VCaP (cell line): ENCODE data around the gene ACOX1.

ENCODE experiments used
- H3K27ac ChIP-seq: fragments of 450-650 bp; 2 replicates; pipeline ENCODE4 v1.5.1; 2017
- TF ChIP-seq, protein P1 (sequence below): fragments of 450-650 bp; conservative IDR thresholded peaks from 2 replicates; pipeline ENCODE4 v1.5.1; 2017; ENCODE audit warnings: mild to moderate bottlenecking, moderate library complexity

The ACOX1 gene

DNA sequence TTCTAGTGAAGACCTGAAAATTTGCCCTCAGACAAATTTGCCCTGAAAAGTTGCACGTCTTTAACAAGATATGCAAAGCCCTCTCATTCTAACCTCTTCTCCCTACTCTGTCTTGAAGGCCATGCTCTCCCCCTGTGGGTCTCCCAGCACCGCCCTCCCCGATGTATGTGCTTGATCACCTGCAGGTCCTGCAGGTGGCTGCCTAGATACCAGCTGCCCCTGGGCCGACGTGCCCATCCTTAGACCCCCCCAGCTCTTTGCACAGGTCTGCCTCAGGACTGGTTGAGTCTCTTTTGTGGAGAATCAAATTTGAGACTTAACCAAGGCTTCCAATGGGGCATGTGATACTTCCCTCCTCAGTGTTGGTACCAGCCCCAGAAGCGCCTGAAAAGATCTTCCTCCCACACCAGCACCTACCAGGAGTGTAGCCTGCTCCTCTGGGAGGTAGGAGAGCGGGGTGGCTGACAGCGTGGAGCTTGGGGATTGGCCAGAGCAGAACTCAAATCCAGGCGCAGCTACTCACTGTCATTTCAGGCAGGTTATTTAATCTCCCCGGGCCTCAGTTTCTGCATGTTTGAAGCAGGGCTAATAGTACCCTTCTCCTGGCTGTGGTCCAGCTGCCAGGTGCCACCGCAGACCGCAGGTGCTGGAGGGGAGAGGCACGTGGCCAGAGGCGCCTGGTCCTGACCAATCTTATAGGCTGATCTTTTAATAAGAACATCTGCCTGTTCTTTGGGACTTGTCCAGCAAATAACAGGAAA is 69.7 kb downstream of the ACOX1 start:
- TF ChIP-seq, protein P1, sequence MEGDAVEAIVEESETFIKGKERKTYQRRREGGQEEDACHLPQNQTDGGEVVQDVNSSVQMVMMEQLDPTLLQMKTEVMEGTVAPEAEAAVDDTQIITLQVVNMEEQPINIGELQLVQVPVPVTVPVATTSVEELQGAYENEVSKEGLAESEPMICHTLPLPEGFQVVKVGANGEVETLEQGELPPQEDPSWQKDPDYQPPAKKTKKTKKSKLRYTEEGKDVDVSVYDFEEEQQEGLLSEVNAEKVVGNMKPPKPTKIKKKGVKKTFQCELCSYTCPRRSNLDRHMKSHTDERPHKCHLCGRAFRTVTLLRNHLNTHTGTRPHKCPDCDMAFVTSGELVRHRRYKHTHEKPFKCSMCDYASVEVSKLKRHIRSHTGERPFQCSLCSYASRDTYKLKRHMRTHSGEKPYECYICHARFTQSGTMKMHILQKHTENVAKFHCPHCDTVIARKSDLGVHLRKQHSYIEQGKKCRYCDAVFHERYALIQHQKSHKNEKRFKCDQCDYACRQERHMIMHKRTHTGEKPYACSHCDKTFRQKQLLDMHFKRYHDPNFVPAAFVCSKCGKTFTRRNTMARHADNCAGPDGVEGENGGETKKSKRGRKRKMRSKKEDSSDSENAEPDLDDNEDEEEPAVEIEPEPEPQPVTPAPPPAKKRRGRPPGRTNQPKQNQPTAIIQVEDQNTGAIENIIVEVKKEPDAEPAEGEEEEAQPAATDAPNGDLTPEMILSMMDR, result no peak
- H3K27ac ChIP-seq, result peak overlapping the region; percentile 94

DNA sequence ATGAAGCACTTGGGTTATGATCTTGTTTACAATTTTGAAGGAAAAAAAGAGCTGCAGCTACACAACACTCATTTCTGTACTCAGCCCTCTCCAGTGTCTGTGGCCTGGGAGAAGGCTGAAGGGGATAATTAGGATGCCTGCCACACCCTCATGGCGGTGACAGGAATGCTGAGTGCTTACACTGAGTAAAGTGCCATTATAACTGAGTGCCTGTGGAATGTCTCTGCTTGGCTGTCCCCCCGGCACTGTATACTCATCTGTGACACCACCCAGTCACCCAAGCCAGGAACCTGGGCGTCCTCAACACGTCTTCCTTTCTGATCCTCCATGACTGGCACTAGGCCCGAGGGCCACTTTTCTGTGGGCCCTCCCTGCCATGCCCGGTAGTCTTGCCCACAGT is 70.8 kb downstream of the ACOX1 start:
- H3K27ac ChIP-seq, result peak overlapping the region; percentile 94; the same call in 1 of the 2 replicates
- TF ChIP-seq, protein P1, result no peak

DNA sequence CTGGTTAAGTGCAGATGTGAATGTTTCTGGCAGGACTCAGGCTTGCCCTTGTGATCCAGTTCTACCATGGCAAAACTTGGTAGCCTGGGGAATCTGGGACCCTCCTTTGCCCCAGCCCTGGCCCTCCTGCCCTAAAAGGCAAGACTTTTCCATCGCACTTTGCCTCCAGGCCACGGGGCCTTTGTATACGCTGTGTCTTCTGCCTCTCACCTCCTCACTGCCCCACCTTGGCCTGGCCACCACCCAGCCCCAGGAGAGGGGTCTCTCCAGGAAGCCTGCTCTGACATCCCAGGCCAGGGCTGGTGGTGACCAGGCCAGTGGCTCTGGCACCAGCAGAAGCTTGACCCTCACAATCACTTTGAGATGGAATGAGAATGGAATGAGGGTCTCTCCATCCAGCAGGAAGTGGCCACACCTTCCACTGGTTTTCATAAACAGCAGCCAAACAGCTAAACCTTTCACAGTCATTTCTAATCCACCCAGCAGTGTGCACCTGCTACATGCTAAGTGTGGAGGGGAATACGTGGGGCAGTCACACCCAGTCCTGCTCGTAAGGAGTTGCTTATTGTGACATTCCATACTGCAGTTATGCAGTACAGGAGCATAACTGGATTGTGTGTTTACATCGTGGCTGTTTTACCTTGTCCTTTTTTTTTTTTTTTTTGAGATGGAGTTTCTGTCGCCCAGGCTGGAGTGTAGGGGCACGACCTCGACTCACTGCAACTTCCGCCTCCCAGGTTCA is 72.7 kb downstream of the ACOX1 start:
- TF ChIP-seq, protein P1, result no peak
- H3K27ac ChIP-seq, result peak overlapping the region; percentile 86

DNA sequence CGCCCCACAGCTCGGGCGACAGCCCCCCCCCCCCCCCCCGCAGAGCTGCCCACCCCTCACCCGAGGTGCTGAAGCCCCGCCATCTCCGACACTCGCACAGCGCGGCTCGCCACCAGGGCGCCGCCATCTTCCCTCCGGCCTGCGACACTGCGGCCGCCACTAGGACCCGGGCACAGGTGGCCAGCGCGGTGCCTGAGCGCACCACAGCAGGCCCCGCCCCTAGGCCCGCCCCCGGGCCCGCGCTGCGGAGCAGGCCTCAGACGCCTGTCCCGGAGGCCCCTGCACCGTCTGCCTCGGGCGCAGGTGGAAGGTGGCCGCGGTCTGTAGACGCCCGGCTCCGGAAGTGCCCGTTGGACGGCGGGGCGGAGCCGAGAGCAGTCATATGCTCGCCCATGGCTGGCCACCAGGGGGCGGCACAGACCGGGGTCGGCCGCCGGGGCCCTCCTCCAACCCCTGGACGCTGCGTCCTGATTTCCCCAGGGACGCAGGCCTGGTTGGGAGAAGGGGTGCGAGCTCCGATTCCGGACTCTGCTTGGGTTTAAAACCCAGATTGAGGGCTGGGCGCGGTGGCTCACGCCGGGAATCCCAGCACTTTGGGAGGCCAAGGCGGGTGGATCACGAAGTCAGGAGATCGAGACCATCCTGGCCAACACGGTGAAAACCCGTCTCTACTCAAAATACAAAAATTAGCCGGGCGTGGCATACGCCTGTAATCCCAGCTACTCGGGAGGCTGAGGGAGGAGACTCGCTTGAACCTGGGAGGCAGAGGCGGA is 74.0 kb downstream of the ACOX1 start, which contains the start of gene MRPL38:
Gene MRPL38 (minus strand): TSS at position 136 of the 773 bp plus-strand sequence. CDS start 9 bp downstream, at position 127.
- peak within 1 kb of the TSS; percentile 86 for H3K27ac ChIP-seq
- TF ChIP-seq, protein P1, result peak; percentile 98

DNA sequence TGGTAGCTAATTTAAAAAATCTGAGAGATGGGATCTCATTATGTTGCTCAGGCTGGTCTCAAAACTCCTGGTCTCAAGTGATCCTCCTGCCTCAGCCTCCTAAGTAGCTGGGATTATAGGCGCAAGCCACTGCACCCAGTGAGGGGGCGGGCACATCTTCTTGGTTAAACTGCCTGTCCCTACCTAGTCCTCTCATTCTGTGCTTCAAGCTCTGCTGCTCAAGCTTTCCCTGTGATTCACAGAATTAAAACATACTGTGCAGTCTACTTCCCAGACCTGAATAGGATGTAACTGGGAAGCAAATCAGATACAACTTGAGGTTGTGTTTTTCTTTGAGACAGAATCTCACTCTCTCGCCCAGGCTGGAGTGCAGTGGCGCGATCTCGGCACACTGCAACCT is 76.6 kb downstream of the ACOX1 start:
- TF ChIP-seq, protein P1, result no peak
- no peak overlapping the region for H3K27ac ChIP-seq

DNA sequence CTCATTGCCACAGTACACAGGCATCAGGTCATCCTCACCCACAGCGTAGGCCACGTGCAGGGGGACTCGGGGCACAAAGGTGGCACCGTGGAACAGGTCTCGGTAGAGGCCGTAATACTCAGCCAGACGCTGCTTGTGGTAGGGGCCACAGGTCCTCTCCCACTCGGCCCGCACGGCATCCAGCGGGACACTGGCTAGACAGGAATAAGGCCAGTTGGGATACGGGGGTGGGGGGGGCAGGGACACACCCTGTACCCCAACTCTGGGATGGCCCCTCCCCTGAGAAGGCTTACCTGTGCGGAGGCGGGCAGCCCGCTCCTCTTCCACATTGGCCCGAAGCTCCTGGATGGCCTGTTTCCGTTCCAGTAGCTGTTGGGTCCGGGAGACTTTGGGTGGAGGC is 77.2 kb downstream of the ACOX1 start:
- TF ChIP-seq, protein P1, result no peak
- no peak overlapping the region for H3K27ac ChIP-seq
